DMS 273 (cell line): Measurements from ENCODE around the gene ASTN2.

Experiments used
- DNase-seq: peaks from one replicate; lab custom pipeline; 2025; ENCODE audit not compliant: unreplicated experiment; lab: John Stamatoyannopoulos, UW

Gene ASTN2

DNA sequence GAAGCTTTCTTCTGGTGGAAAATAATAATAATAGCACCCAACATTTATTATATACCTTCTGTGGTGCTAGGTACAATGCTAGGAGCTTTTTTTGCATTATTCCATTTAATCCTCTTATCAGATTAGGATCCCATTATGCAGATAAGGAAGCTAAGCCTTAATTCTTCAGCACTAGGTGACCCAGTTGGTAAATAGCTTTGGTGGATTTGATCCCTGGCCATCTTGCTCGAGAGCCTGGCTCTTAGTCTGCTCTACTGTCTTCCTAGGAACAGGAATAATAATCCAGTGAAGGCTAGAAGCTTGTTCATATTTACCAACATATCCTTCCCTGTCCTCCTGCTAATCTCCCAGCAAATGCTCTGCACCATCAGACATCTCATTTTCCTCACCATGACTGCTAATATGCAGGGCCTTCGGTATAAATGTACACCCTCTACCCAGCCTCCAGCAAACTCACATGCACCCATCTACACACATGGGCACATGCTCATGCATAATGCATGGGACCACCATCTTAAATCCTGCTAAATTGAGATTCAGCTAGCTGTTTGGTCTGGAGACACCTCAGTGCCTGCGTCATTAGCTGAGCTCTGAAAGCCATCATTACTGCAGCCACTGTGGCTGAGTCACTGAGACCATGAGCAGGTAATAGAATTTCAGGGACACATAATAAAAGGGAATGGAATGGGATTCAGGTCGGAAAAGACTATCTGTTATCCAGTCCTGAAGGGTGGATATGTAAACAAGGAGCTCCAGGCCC lies 640.3 kb downstream of the ASTN2 start:
- no peak for DNase-seq

GRCh38 chr9:116767219-116767618 lies 647.6 kb downstream of the ASTN2 start:
- peak; percentile 34 for DNase-seq

GRCh38 chr9:116765011-116765410 lies 649.8 kb downstream of the ASTN2 start:
- DNase-seq = no peak

GRCh38 chr9:116763770-116764169 lies 651.1 kb downstream of the ASTN2 start:
- no peak for DNase-seq

- DNase-seq = no peak
These were observed 654.2 kb downstream of the ASTN2 start for GRCh38 chr9:116760636-116761035.

GRCh38 chr9:116757030-116757429 lies 657.8 kb downstream of the ASTN2 start:
- DNase-seq = peak; percentile 79

DNA sequence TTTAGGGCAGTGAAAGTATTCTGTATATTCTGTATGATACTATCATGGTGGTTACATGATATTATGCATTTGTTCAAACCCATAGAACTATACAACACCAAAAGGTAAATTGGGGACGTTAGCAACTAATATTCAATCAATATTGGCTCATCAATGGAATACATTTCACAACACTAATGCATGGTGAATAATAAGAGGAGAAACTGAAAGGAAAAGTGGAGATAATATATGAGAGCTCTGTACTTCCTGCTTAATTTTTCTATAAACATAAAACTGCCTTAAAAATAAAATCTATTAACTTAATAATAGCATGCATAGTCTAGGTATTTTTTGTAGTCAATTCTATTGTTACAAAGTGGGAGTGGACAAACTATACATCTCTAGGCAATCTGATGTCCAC lies 661.5 kb downstream of the ASTN2 start:
- no peak for DNase-seq

- no peak for DNase-seq
These were observed 664.3 kb downstream of the ASTN2 start for GRCh38 chr9:116750510-116750909.

- peak; percentile 6 for DNase-seq
These were observed 665.1 kb downstream of the ASTN2 start for GRCh38 chr9:116749772-116750171.

DNA sequence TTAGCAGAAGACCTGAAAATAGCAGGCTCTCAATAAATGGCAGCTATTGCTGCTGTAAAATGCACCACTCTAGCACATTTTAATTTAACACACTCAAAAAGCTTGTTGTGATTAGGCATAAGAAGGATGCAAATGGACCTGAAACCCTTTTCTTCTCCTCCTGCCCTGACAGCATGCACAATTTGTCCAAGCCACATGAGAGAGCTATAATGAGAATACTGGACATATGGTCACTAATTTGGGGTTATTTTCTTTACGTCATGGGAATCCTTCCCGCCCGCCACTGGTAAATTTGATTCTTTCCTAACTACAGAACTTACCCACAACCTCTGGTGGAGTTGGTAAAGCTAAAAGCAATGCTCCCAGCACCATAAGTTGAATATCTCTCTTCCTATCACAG lies 665.7 kb downstream of the ASTN2 start:
- DNase-seq = peak; percentile 29

DNA sequence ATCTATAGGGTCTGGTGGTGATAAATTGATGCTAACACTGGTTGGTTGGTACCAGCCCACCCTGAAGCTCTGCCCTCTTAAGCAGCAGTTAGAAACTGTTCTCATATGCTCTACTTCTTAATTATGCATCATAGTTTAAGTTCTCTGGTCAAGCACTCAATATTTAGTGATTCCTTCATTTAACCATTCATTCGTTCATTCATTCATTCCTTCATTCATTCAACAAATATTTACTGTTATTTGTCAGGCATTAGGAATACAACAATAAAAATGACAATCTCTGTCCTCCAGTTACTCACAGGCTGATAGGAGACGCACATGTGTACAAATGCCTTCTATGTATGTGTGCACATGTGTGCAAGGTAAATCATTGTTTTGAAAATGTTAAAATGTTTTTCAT lies 673.1 kb downstream of the ASTN2 start:
- DNase-seq = no peak

- DNase-seq = no peak
These were observed 673.6 kb downstream of the ASTN2 start for GRCh38 chr9:116741086-116741740.

DNA sequence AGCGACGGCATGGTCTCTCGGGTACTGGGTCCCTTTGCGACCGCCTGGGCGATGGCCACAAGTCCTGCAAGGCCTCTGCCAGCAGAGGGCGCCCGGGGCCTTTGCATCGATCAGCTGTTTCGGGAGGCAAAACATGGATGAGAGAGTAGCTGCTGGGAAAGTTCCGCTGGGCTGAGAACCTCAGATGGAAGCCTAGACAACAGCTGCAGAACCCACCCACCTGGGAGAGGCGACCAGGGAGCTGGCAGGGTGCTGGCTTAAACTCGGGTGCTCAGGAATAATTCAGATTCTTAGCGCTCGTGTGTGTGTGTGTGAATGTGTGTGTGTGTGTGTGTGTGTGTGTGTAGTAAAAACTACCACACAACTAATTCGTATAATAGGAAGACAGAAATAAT lies 677.7 kb downstream of the ASTN2 start:
- peak; percentile 94 for DNase-seq

GRCh38 chr9:116736399-116737151 lies 678.3 kb downstream of the ASTN2 start:
- DNase-seq = peak; percentile 27

DNA sequence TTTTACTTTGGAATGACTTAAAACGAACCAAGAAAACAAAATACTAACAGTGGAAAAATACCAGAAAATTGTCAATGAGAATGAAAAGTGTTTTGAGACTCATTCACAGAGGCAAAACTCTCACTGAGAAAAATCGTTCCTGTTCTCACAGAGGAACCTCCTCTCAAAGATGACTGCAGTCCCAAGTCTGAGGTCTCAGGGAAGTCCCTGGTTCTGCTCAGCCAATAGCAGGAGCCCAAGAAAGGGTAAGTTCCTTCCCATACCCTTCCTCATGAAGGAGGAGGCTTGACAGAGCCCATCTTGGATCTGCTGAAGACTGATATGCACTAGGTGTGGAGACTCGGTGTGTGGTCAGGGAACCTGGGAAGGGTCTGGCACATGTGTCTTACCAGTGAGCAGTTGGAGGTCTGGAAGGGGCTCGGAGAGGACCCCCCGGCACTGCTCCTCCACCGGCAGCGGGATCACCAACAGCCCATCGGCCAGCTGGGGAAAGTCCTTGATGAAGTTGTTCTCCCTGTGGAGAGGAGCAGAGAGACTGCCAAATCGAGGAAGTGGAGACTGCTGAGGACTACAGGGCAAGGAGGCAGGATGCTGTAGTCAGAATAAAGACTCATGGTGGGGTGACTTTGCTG lies 681.7 kb downstream of the ASTN2 start:
- no peak for DNase-seq

DNA sequence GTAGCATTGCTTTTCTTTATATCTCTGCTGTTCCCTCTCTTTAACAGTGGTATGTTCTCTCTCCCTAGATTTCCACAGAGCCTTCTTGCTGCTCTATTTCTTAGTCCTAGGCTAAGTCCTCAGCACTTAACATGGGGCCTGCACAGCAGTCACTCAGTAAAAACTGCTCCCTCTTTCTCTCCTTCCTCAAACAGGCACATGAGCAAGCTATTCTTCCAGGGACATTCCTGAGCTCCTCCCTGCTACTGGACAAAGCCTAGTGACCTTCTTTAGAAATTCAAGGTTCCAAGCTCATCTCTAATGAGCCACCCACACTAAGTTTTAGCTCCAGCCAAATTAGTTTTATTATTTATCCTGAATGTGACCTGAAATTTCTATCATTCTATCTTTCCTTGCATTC lies 688.3 kb downstream of the ASTN2 start:
- DNase-seq = no peak

GRCh38 chr9:116724123-116724522 lies 690.7 kb downstream of the ASTN2 start:
- DNase-seq = no peak

- DNase-seq = no peak
These were observed 692.9 kb downstream of the ASTN2 start for GRCh38 chr9:116721944-116722343.

DNA sequence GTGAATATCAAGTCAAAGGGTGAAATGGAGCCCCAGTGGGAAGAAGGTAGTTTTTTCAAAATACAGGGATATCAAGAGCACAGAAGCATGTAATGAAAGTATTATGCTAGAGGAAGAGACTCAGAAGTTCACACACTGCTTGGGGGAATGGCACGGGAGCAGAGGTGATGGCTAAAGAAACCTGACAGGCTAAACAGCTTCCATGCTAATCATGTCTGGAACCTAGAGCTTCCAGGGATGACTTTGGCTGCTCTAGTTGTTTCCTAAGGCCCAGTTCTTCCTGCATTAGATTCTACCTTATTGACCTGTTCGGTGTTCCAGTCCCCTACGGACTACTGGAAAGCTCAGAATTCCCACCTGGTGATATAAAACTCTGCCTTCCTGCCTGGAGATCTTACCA lies 693.4 kb downstream of the ASTN2 start:
- DNase-seq = no peak

DNA sequence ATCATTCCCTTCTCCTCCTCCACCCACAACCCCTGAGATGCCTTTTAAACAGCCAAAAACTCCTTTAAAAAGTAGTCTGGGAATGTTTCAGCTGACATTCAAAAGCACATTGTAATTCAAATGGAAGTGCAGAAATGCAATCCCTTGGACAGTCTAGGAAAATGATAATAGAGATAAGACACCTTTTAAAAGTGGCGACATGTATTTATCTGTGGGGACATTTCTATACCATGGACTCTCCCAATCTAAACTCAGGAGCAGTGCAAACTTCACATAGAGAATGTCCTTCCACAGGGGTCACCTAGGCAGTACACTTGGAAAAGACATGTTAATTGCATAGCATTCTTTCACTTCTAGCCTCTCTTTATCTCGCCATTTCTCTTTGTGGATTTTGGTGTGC lies 694.7 kb downstream of the ASTN2 start:
- DNase-seq = no peak

GRCh38 chr9:116718111-116718510 lies 696.7 kb downstream of the ASTN2 start:
- no peak for DNase-seq

DNA sequence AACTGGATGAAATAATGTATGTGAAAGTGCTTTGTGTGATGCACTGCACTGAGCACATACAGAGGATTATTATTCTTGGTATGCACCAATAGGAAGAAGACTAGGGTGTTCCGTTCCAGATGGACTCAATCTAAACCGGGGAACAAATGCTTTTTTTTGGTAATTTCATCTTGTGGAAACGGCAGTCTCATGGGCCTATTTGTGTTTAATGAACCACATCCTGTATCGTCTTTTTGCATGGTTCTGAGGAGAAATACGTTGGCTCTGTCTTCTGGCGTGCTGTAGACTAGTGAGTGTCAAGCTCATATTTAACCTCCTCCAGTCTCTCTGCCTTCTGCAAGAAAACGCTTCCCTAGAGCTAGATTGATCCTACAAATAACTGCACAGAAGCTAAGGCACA lies 697.7 kb downstream of the ASTN2 start:
- no peak for DNase-seq
